H1 (cell line): ENCODE measurements around the gene SELENOI. TPM values are rescaled to one million over a fixed set of nuclear protein-coding genes. Genes with fewer than 3 reads are reported as not detected.
"Not testable (repeated sequence)": the region's sequence is repeated elsewhere in the genome, so short reads cannot be mapped to it uniquely, and the experiment has no call there.

ENCODE experiments used
- CTCF ChIA-PET: fragments of 300-600 bp; sonication (Branson Sonifier 250); formaldehyde crosslinking; loops from one replicate; lab custom pipeline; 2021; ENCODE audit not compliant: partially characterized antibody; lab: Charles Lee
- POLR2A ChIA-PET: fragments of 300-600 bp; sonication (Branson Sonifier 250); formaldehyde crosslinking; loops from one replicate; lab custom pipeline; 2021; ENCODE audit warnings: inconsistent platforms; ENCODE audit not compliant: partially characterized antibody; lab: Charles Lee
- DNase-seq, 2 experiments: peaks; one replicate each; pipeline versions ENCODE4 v3.0.0 to v3.0.0-alpha.2; 2010 to 2022; ENCODE audit warnings: low spot score in 2 of 2, low read depth in 1 of 2, mixed read lengths in 1 of 2
- FAIRE-seq: peaks from 2 replicates; lab custom pipeline; 2011; peaks lifted over from hg19 to GRCh38; lab: Jason Lieb, UNC
- H2AFZ ChIP-seq: 2 replicates; pipeline ENCODE4 v1.8.1; 2012; ENCODE audit warnings: low read length, inconsistent platforms
- H2AK5ac ChIP-seq: 2 replicates; pipeline ENCODE4 v1.6.1; 2013; ENCODE audit warnings: low read depth, low read length
- H2BK120ac ChIP-seq: replicated peaks from 2 replicates; pipeline ENCODE3; 2013; ENCODE audit warnings: low read depth, low read length, inconsistent platforms
- H2BK12ac ChIP-seq: 2 replicates; pipeline ENCODE4 v1.6.1; 2013; ENCODE audit warnings: low read depth, low read length
- H2BK15ac ChIP-seq: 2 replicates; pipeline ENCODE4 v1.6.1; 2013; ENCODE audit warnings: low read length
- H2BK20ac ChIP-seq: 2 replicates; pipeline ENCODE4 v1.6.1; 2013; ENCODE audit warnings: low read length
- H2BK5ac ChIP-seq: 2 replicates; pipeline ENCODE4 v1.6.1; 2013; ENCODE audit warnings: low read depth, low read length
- H3K14ac ChIP-seq: 2 replicates; pipeline ENCODE4 v1.6.1; 2013; ENCODE audit warnings: inconsistent platforms; ENCODE audit not compliant: insufficient read length
- H3K18ac ChIP-seq: 2 replicates; pipeline ENCODE4 v1.6.1; 2013; ENCODE audit warnings: low read length; ENCODE audit errors: extremely low read depth
- H3K23ac ChIP-seq: 2 replicates; pipeline ENCODE4 v1.6.1; 2013; ENCODE audit warnings: inconsistent platforms; ENCODE audit not compliant: insufficient read length
- H3K23me2 ChIP-seq: 2 replicates; pipeline ENCODE4 v1.6.1; 2013; ENCODE audit warnings: low read depth, low read length
- H3K27ac ChIP-seq: 2 replicates; pipeline ENCODE4 v1.6.1; 2011; ENCODE audit warnings: low read depth, low read length, inconsistent platforms
- H3K27me3 ChIP-seq, 4 experiments: replicated peaks in 1 of 4; 1 replicate in 1 of 4; 2 replicates in 3 of 4; pipeline versions ENCODE4 v1.6.1 to v1.8.1; 2011 to 2013; ENCODE audit warnings: low read length in 3 of 4, mild to moderate bottlenecking in 3 of 4, inconsistent platforms in 2 of 4, mixed read lengths in 2 of 4, moderate library complexity in 1 of 4; ENCODE audit not compliant: control insufficient read depth in 3 of 4, insufficient read depth in 3 of 4; ENCODE audit errors: extremely low read depth in 1 of 4
- H3K36me3 ChIP-seq, 4 experiments: 2 replicates each; pipeline versions ENCODE4 v1.6.1 to v1.8.1; 2011 to 2013; ENCODE audit warnings: mild to moderate bottlenecking in 4 of 4, low read length in 3 of 4, moderate library complexity in 2 of 4, control low read depth in 1 of 4, inconsistent platforms in 1 of 4; ENCODE audit not compliant: insufficient read depth in 4 of 4, control insufficient read depth in 2 of 4
- H3K4ac ChIP-seq: replicated peaks from 2 replicates; pipeline ENCODE3; 2013; ENCODE audit warnings: low read length, low read depth, mixed read lengths, inconsistent platforms; ENCODE audit not compliant: insufficient read length
- H3K4me1 ChIP-seq, 4 experiments: replicated peaks in 1 of 4; 1 replicate in 1 of 4; 2 replicates in 3 of 4; pipeline versions ENCODE4 v1.6.1 to v1.8.1; 2011 to 2013; ENCODE audit warnings: low read length in 3 of 4, inconsistent platforms in 2 of 4, mixed read lengths in 1 of 4; ENCODE audit not compliant: insufficient read depth in 4 of 4, control insufficient read depth in 3 of 4
- H3K4me2 ChIP-seq, 2 experiments: 2 replicates each; pipeline versions ENCODE4 v1.6.1 to v1.8.1; 2011 to 2013; ENCODE audit warnings: low read depth in 2 of 2, low read length in 2 of 2, control low read depth in 1 of 2, inconsistent platforms in 1 of 2, mild to moderate bottlenecking in 1 of 2; ENCODE audit not compliant: insufficient read depth in 1 of 2
- H3K4me3 ChIP-seq, 4 experiments: fragments of 200-600, 300-600 bp in 1 of 4; sonication (generic), shearing (Covaris generic), sonication (Bioruptor Twin) in 1 of 4; 2 replicates each; pipeline versions ENCODE4 v1.5.1 to v1.8.1; 2011 to 2016; ENCODE audit warnings: low read length in 4 of 4, low read depth in 3 of 4, control low read depth in 2 of 4, inconsistent platforms in 2 of 4, mild to moderate bottlenecking in 2 of 4, mixed read lengths in 1 of 4, moderate library complexity in 1 of 4; ENCODE audit not compliant: insufficient read depth in 2 of 4; ENCODE audit errors: extremely low read depth in 1 of 4
- H3K56ac ChIP-seq: replicated peaks from 2 replicates; pipeline ENCODE3; 2013; ENCODE audit warnings: low read depth, mild to moderate bottlenecking, mixed read lengths, low read length, inconsistent platforms; ENCODE audit not compliant: insufficient read length
- H3K79me1 ChIP-seq: 2 replicates; pipeline ENCODE4 v1.6.1; 2013; ENCODE audit warnings: low read depth, low read length, control low read depth
- H3K79me2 ChIP-seq, 2 experiments: 2 replicates each; pipeline versions ENCODE4 v1.6.1 to v1.8.1; 2012 to 2013; ENCODE audit warnings: low read length in 2 of 2, mild to moderate bottlenecking in 2 of 2, inconsistent platforms in 1 of 2; ENCODE audit not compliant: insufficient read depth in 2 of 2, control insufficient read depth in 1 of 2
- H3K9ac ChIP-seq, 4 experiments: replicated peaks in 1 of 4; 1 replicate in 1 of 4; 2 replicates in 3 of 4; pipeline versions ENCODE4 v1.6.1 to v1.8.1; 2011 to 2013; ENCODE audit warnings: low read depth in 3 of 4, low read length in 3 of 4, control low read depth in 2 of 4, mild to moderate bottlenecking in 2 of 4, moderate library complexity in 2 of 4, inconsistent platforms in 1 of 4; ENCODE audit errors: extremely low read depth in 1 of 4
- H3K9me3 ChIP-seq, 2 experiments: 2 replicates each; pipeline versions ENCODE4 v1.6.1 to v1.8.1; 2012 to 2013; ENCODE audit warnings: mild to moderate bottlenecking in 2 of 2, moderate library complexity in 2 of 2, control low read depth in 1 of 2, inconsistent platforms in 1 of 2, low read depth in 1 of 2, low read length in 1 of 2, mixed read lengths in 1 of 2; ENCODE audit not compliant: insufficient read depth in 2 of 2
- H4K20me1 ChIP-seq, 2 experiments: replicated peaks in 1 of 2; 2 replicates each; pipeline versions ENCODE3 to v1.8.1; 2011 to 2013; ENCODE audit warnings: inconsistent platforms in 2 of 2, low read length in 2 of 2, mild to moderate bottlenecking in 1 of 2; ENCODE audit not compliant: insufficient read depth in 2 of 2, control insufficient read depth in 1 of 2
- H4K5ac ChIP-seq: 2 replicates; pipeline ENCODE4 v1.6.1; 2013; ENCODE audit warnings: low read length, low read depth, mixed read lengths, inconsistent platforms; ENCODE audit not compliant: insufficient read length
- H4K8ac ChIP-seq: 2 replicates; pipeline ENCODE4 v1.8.0; 2013; ENCODE audit warnings: mild to moderate bottlenecking, moderate library complexity, low read length, inconsistent platforms; ENCODE audit not compliant: insufficient read depth; ENCODE audit errors: extremely low read depth
- H4K91ac ChIP-seq: replicated peaks from 2 replicates; pipeline ENCODE3; 2013; ENCODE audit warnings: low read length, mixed read lengths, inconsistent platforms; ENCODE audit not compliant: insufficient read length
- WGBS, 2 experiments: shearing (Covaris generic) in 1 of 2; methylation state at CpG; one replicate each; pipeline versions ENCODE4 v1.1.6 to v1.1.7; 2013 to 2015; ENCODE audit warnings: low lambda C conversion rate in 2 of 2, mixed read lengths in 2 of 2, inconsistent platforms in 1 of 2, low coverage in 1 of 2, missing lambda C conversion rate in 1 of 2; ENCODE audit not compliant: insufficient replicate concordance in 2 of 2, insufficient coverage in 1 of 2, insufficient read length in 1 of 2; ENCODE audit errors: extremely low coverage in 1 of 2, missing lambda C conversion rate in 1 of 2; 5-methylcytosine and 5-hydroxymethylcytosine counted together
- polyA plus RNA-seq, 7 experiments: library from polyadenylated mRNA; depleted of rRNA in 3 of 7; stranded (reverse) in 5 of 7; unstranded in 2 of 7; fragments of >200 nt in 5 of 7; fragments of 200-250 nt in 2 of 7; gene quantifications; 1 replicate in 5 of 7; 2 replicates in 1 of 7; 4 replicates in 1 of 7; pipeline versions ENCODE4 v1.2.1 to v1.2.3, GENCODE V29; 2011 to 2013; ENCODE audit warnings: missing spikeins in 2 of 7, mixed read lengths in 2 of 7
- total RNA-seq: library from RNA; stranded (reverse); fragmentation: NEBNext Ultra II Directional; extraction: Animal tissue kit (Norgen Biotek cat#: 25700); gene quantifications from 2 replicates; pipeline ENCODE4 v1.2.1, GENCODE V29; 2021

Gene SELENOI
- total and polyA plus RNA-seq, 2 of the 8 experiments (the other 6 are each of a cell fraction or from before 2014, with no cell fraction given): 15.9 to 63.8 TPM

DNA sequence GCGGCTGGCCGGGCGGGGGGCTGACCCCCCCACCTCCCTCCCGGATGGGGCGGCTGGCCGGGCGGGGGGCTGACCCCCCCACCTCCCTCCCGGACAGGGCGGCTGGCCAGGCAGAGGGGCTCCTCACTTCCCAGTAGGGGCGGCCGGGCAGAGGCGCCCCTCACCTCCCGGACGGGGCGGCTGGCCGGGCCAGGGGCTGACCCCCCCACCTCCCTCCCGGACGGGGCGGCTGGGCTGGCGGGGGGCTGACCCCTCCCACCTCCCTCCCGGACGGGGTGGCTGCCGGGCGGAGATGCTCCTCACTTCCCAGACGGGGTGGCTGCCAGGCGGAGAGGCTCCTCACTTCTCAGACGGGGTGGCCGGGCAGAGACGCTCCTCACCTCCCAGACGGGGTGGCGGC, 25.0 kb downstream of the SELENOI start:
- H2BK12ac ChIP-seq, H2BK120ac ChIP-seq, POLR2A ChIA-PET, H3K4me3 ChIP-seq, FAIRE-seq, H3K23me2 ChIP-seq, H3K4me2 ChIP-seq, H3K9me3 ChIP-seq, DNase-seq, H2BK15ac ChIP-seq, H3K14ac ChIP-seq, H2BK5ac ChIP-seq, H3K79me1 ChIP-seq, H2AFZ ChIP-seq, H3K27ac ChIP-seq, H3K18ac ChIP-seq, CTCF ChIA-PET, H3K9ac ChIP-seq, H2BK20ac ChIP-seq, H4K5ac ChIP-seq, H3K4me1 ChIP-seq, H3K79me2 ChIP-seq, H3K23ac ChIP-seq, H4K20me1 ChIP-seq, H3K56ac ChIP-seq, H4K91ac ChIP-seq, H2AK5ac ChIP-seq, H4K8ac ChIP-seq, H3K27me3 ChIP-seq, H3K4ac ChIP-seq: not testable (repeated sequence)
- WGBS, 2 experiments: no CpG with 5 or more reads among the region's 31 CpGs
- peaks cover 2 to 41% (median 24%) of the 10 kb centered on the region in 4 experiments; a peak in 7 of 8 replicates for H3K36me3 ChIP-seq
